ENCODE results near the gene TSLP. TPM values are rescaled to one million over a fixed set of nuclear protein-coding genes. Genes with fewer than 3 reads are reported as not detected.

The TSLP gene
- total RNA-seq, 1 experiment from 2014 or later, result not detected

DNA sequence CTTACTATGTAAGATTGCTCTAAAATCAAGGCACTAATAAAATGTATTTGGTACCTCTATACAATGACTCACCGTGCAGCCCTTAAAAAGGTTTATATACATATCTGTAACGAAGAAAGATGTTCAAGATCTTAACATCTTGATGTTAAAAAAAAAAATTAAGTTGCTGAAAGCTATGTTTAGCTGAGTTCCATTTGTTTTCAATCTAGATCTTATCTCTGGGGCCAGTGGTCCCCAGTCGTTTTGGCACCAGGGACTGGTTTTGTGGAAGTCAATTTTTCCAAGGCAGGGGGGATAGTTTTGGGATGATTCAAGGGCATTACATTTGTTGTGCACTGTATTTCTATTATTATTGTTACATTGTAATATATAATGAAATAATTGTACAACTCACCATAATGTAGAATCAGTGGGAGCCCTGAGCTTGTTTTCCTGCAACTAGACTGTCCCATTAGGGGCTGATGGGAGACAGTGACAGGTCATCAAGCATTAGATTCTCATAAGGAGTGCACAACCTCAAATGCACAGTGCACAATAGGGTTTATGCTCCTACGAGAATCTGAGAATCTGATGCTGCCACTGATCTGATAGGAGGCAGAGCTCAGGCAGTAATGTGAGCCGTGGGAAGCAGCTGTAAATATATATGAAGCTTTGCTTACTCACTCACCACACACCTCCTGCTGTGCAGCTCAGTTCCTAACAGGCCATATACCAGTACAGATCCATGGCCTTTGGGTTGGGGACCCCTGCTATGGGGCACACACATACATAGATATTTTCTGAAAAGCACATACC is 27.6 kb upstream of the TSLP start:
- CTCF ChIA-PET, result no interaction called here
- Histone ChIP-seq H4K20me1 (ENCODE audit: low read length) (no peaks in the 10 kb centered on the region), H3K9ac (ENCODE audit: low read length) (peak overlapping the region; percentile 21), H3K79me2 (ENCODE audit: low read length) (no peaks in the 10 kb centered on the region), H3K9me2 (replicated peaks; ENCODE audit: low read length) (no peaks in the 10 kb centered on the region), H3K4me2 (ENCODE audit: low read length) (peak overlapping the region; percentile 52), H3K9me3 (ENCODE audit: low read length) (no peaks in the 10 kb centered on the region), H3K27me3 (ENCODE audit: low read length) (no peaks in the 10 kb centered on the region), H3K27ac (ENCODE audit: low read length) (peak overlapping the region; percentile 62), H2AFZ (ENCODE audit: low read length) (no peak overlapping the region), H3K36me3 (ENCODE audit: low read depth, low read length) (no peaks in the 10 kb centered on the region), H3K4me3 (ENCODE audit: low read length) (no peak overlapping the region), H3K4me1 (ENCODE audit: insufficient read depth, low read length) (peaks cover 14% of the 10 kb centered on the region), H3F3A (ENCODE audit: low read length, unreplicated experiment) (no peaks in the 10 kb centered on the region)
- peak; percentile 77 for DNase-seq
- POLR2A ChIA-PET (ENCODE audit: unreplicated experiment), result no interaction called here
- intact Hi-C loops (cut with micrococcal nuclease), result no loop called here
- peak; percentile 100 for ATAC-seq
- TF ChIP-seq EZH2 (IDR thresholded peaks at IDR 0.05; ENCODE audit: low read length, unreplicated experiment) (no peak), EZH2phosphoT487 (IDR thresholded peaks at IDR 0.05; ENCODE audit: borderline replicate concordance, low read length) (no peak)
- TF ChIP-seq, protein P1, sequence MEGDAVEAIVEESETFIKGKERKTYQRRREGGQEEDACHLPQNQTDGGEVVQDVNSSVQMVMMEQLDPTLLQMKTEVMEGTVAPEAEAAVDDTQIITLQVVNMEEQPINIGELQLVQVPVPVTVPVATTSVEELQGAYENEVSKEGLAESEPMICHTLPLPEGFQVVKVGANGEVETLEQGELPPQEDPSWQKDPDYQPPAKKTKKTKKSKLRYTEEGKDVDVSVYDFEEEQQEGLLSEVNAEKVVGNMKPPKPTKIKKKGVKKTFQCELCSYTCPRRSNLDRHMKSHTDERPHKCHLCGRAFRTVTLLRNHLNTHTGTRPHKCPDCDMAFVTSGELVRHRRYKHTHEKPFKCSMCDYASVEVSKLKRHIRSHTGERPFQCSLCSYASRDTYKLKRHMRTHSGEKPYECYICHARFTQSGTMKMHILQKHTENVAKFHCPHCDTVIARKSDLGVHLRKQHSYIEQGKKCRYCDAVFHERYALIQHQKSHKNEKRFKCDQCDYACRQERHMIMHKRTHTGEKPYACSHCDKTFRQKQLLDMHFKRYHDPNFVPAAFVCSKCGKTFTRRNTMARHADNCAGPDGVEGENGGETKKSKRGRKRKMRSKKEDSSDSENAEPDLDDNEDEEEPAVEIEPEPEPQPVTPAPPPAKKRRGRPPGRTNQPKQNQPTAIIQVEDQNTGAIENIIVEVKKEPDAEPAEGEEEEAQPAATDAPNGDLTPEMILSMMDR (conservative IDR thresholded peaks at IDR 0.05; ENCODE audit: low read depth, low read length), result no peak
- no TSS peak for BruUV-seq (replicated peaks)

- POLR2A ChIA-PET (ENCODE audit: unreplicated experiment), result no interaction called here
- Histone ChIP-seq H3K27ac (ENCODE audit: low read length) (peak overlapping the region; percentile 4), H3K4me3 (ENCODE audit: low read length) (no peak overlapping the region), H2AFZ (ENCODE audit: low read length) (no peak overlapping the region), H3K36me3 (ENCODE audit: low read depth, low read length) (no peaks in the 10 kb centered on the region), H3K79me2 (ENCODE audit: low read length) (no peaks in the 10 kb centered on the region), H3K9me2 (replicated peaks; ENCODE audit: low read length) (no peaks in the 10 kb centered on the region), H3K4me1 (ENCODE audit: insufficient read depth, low read length) (peaks cover 41% of the 10 kb centered on the region), H4K20me1 (ENCODE audit: low read length) (no peaks in the 10 kb centered on the region), H3K9me3 (ENCODE audit: low read length) (no peaks in the 10 kb centered on the region), H3F3A (ENCODE audit: low read length, unreplicated experiment) (no peaks in the 10 kb centered on the region), H3K9ac (ENCODE audit: low read length) (no peak overlapping the region; the same call in 1 of the 2 replicates), H3K4me2 (ENCODE audit: low read length) (peak overlapping the region; percentile 29), H3K27me3 (ENCODE audit: low read length) (no peaks in the 10 kb centered on the region)
- DNase-seq (peak; percentile 78), ATAC-seq (peak; percentile 81)
- BruUV-seq (replicated peaks), result no TSS peak
- intact Hi-C loops (cut with micrococcal nuclease), result no loop called here
- CTCF ChIA-PET, result interaction anchor here (0.6 kb wide), 1 partner anchor 23 kb away, joined by 3 read pairs; no protein-coding TSS in a partner anchor
- TF ChIP-seq EZH2phosphoT487 (IDR thresholded peaks at IDR 0.05; ENCODE audit: borderline replicate concordance, low read length) (no peak), EZH2 (IDR thresholded peaks at IDR 0.05; ENCODE audit: low read length, unreplicated experiment) (no peak)
- TF ChIP-seq, protein P1 (conservative IDR thresholded peaks at IDR 0.05; ENCODE audit: low read depth, low read length), result no peak
Observed at GRCh38 chr5:111058064-111058463, 13.4 kb upstream of the TSLP start.

DNA sequence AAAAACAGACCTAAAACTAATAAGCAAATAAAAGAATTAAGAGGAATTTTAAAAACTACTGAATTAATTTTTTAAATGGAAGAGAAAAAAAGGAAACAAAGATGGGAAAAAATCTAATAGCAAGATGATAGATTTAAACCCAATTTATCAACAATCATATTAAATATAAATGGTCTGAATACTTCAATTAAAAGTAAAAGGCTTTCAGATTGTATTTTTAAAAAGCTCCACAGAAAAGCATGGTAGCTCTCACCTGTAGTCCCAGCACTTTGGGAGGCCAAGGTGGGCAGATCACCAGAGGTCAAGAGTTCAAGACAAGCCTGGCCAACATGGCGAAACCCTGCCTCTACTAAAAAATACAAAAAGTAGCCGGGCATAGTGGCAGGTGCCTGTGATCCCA is 11.3 kb upstream of the TSLP start:
- ATAC-seq (no peak), DNase-seq (no peak)
- Histone ChIP-seq H3K4me1 (ENCODE audit: insufficient read depth, low read length) (peaks cover 50% of the 10 kb centered on the region), H4K20me1 (ENCODE audit: low read length) (no peaks in the 10 kb centered on the region), H3K27me3 (ENCODE audit: low read length) (no peaks in the 10 kb centered on the region), H3K9ac (ENCODE audit: low read length) (no peak overlapping the region), H3K79me2 (ENCODE audit: low read length) (no peaks in the 10 kb centered on the region), H2AFZ (ENCODE audit: low read length) (no peak overlapping the region), H3K9me3 (ENCODE audit: low read length) (no peaks in the 10 kb centered on the region), H3K4me2 (ENCODE audit: low read length) (no peak overlapping the region), H3K4me3 (ENCODE audit: low read length) (no peak overlapping the region), H3K36me3 (ENCODE audit: low read depth, low read length) (no peaks in the 10 kb centered on the region), H3F3A (ENCODE audit: low read length, unreplicated experiment) (no peaks in the 10 kb centered on the region), H3K27ac (ENCODE audit: low read length) (no peak overlapping the region), H3K9me2 (replicated peaks; ENCODE audit: low read length) (no peaks in the 10 kb centered on the region)
- TF ChIP-seq EZH2 (IDR thresholded peaks at IDR 0.05; ENCODE audit: low read length, unreplicated experiment) (no peak), EZH2phosphoT487 (IDR thresholded peaks at IDR 0.05; ENCODE audit: borderline replicate concordance, low read length) (no peak)
- TF ChIP-seq, protein P1 (conservative IDR thresholded peaks at IDR 0.05; ENCODE audit: low read depth, low read length), result no peak
- CTCF ChIA-PET, result no interaction called here
- POLR2A ChIA-PET (ENCODE audit: unreplicated experiment), result no interaction called here
- no TSS peak for BruUV-seq (replicated peaks)
- intact Hi-C loops (cut with micrococcal nuclease), result loop anchor here (5.0 kb wide), 2 partner anchors 178 to 208 kb away; no protein-coding TSS in a partner anchor

Data from PC-3 (cell line).